Trophoblast cell (in vitro differentiated cells and primary cell): ENCODE measurements around the gene OBSCN.
"Not testable (repeated sequence)": the region's sequence is repeated elsewhere in the genome, so short reads cannot be mapped to it uniquely, and the experiment has no call there.

Experiments
- DNase-seq, 2 donors: peaks; one replicate each; pipeline ENCODE4 v3.0.0-alpha.2; 2016
- H2AFZ ChIP-seq: 2 replicates; pipeline ENCODE4 v1.6.1; 2013; ENCODE audit warnings: low read length, moderate library complexity, mild to moderate bottlenecking; ENCODE audit not compliant: insufficient read depth, poor library complexity
- H2AK5ac ChIP-seq: 2 replicates; pipeline ENCODE4 v1.6.1; 2013; ENCODE audit warnings: mild to moderate bottlenecking, low read length
- H2BK120ac ChIP-seq: 2 replicates; pipeline ENCODE4 v1.6.1; 2013; ENCODE audit warnings: low read length, mild to moderate bottlenecking, moderate library complexity; ENCODE audit not compliant: insufficient read depth, poor library complexity
- H2BK12ac ChIP-seq: 2 replicates; pipeline ENCODE4 v1.6.1; 2013; ENCODE audit warnings: mild to moderate bottlenecking, low read length, moderate library complexity
- H2BK5ac ChIP-seq: 2 replicates; pipeline ENCODE4 v1.6.1; 2013; ENCODE audit warnings: low read length, low read depth, moderate library complexity, mild to moderate bottlenecking; ENCODE audit not compliant: poor library complexity
- H3K14ac ChIP-seq: 2 replicates; pipeline ENCODE4 v1.6.1; 2013; ENCODE audit warnings: mild to moderate bottlenecking, low read length
- H3K18ac ChIP-seq: 2 replicates; pipeline ENCODE4 v1.6.1; 2013; ENCODE audit warnings: mild to moderate bottlenecking, low read length
- H3K23ac ChIP-seq: 2 replicates; pipeline ENCODE4 v1.6.1; 2013; ENCODE audit warnings: low read length
- H3K27ac ChIP-seq: 2 replicates; pipeline ENCODE4 v1.5.1; 2013; ENCODE audit warnings: low read depth, mild to moderate bottlenecking, inconsistent platforms, low read length, moderate library complexity
- H3K27me3 ChIP-seq: 2 replicates; pipeline ENCODE4 v1.6.1; 2013; ENCODE audit warnings: inconsistent platforms, mild to moderate bottlenecking, low read length, moderate library complexity; ENCODE audit not compliant: insufficient read depth
- H3K36me3 ChIP-seq, 2 experiments: 1 replicate in 1 of 2; 2 replicates in 1 of 2; pipeline ENCODE4 v1.6.1; 2013; ENCODE audit warnings: low read length in 2 of 2, mild to moderate bottlenecking in 2 of 2, moderate library complexity in 1 of 2; ENCODE audit not compliant: insufficient read depth in 2 of 2, control insufficient read depth in 1 of 2
- H3K4ac ChIP-seq: 2 replicates; pipeline ENCODE4 v1.6.1; 2013; ENCODE audit warnings: low read depth, mild to moderate bottlenecking, low read length, moderate library complexity
- H3K4me1 ChIP-seq, 2 experiments: 1 replicate in 1 of 2; 2 replicates in 1 of 2; pipeline ENCODE4 v1.6.1; 2013; ENCODE audit warnings: low read length in 2 of 2, mild to moderate bottlenecking in 2 of 2, moderate library complexity in 1 of 2; ENCODE audit not compliant: insufficient read depth in 2 of 2, control insufficient read depth in 1 of 2
- H3K4me2 ChIP-seq: 2 replicates; pipeline ENCODE4 v1.6.1; 2013; ENCODE audit warnings: inconsistent platforms, mild to moderate bottlenecking, low read length, moderate library complexity
- H3K4me3 ChIP-seq: 2 replicates; pipeline ENCODE4 v1.5.1; 2013; ENCODE audit warnings: mild to moderate bottlenecking, low read depth, low read length, inconsistent platforms
- H3K79me1 ChIP-seq: one replicate; pipeline ENCODE4 v1.6.1; 2013; ENCODE audit warnings: low read length
- H3K79me2 ChIP-seq: 2 replicates; pipeline ENCODE4 v1.6.1; 2013; ENCODE audit warnings: low read length, mild to moderate bottlenecking; ENCODE audit not compliant: control insufficient read depth, insufficient read depth, poor library complexity
- H3K9ac ChIP-seq: 2 replicates; pipeline ENCODE4 v1.6.1; 2013; ENCODE audit warnings: mild to moderate bottlenecking, low read length
- H3K9me3 ChIP-seq: 2 replicates; pipeline ENCODE4 v1.6.1; 2013; ENCODE audit warnings: low read depth, mild to moderate bottlenecking, control low read depth, inconsistent platforms, low read length; ENCODE audit not compliant: insufficient read depth
- H4K12ac ChIP-seq: 2 replicates; pipeline ENCODE4 v1.6.1; 2013; ENCODE audit warnings: low read depth, mild to moderate bottlenecking, low read length, moderate library complexity
- H4K8ac ChIP-seq: 2 replicates; pipeline ENCODE4 v1.6.1; 2013; ENCODE audit warnings: low read depth, mild to moderate bottlenecking, low read length, moderate library complexity
- H4K91ac ChIP-seq: one replicate; pipeline ENCODE4 v1.6.1; 2013; ENCODE audit warnings: low read depth, mild to moderate bottlenecking, low read length, moderate library complexity
- WGBS: extraction: QIAGEN DNeasy Blood & Tissue Kit; methylation state at CpG from one replicate; pipeline ENCODE4 v1.1.7; 2013; ENCODE audit warnings: missing lambda C conversion rate; ENCODE audit not compliant: insufficient read length, insufficient coverage; ENCODE audit errors: extremely low coverage; 5-methylcytosine and 5-hydroxymethylcytosine counted together

Gene OBSCN

GRCh38 chr1:228225740-228226139 is 17.9 kb downstream of the OBSCN start:
- Histone ChIP-seq H3K9ac (no peak overlapping the region), H4K12ac (no peak overlapping the region), H3K27me3 (no peaks in the 10 kb centered on the region), H2AFZ (no peak overlapping the region), H2BK5ac (no peak overlapping the region), H3K79me1 (no peaks in the 10 kb centered on the region), H3K23ac (no peak overlapping the region), H4K91ac (no peak overlapping the region), H4K8ac (no peak overlapping the region), H2BK120ac (no peak overlapping the region), H3K9me3 (peaks cover 11% of the 10 kb centered on the region), H3K79me2 (no peaks in the 10 kb centered on the region), H3K14ac (no peak overlapping the region), H2AK5ac (no peak overlapping the region), H3K18ac (no peak overlapping the region), H3K4ac (no peak overlapping the region), H3K4me1 (no peaks in the 10 kb centered on the region), H2BK12ac (no peak overlapping the region), H3K36me3 (peaks cover 15 to 22% of the 10 kb centered on the region in 2 experiments), H3K4me2 (no peak overlapping the region), H3K4me3 (no peak overlapping the region), H3K27ac (no peak overlapping the region)
- WGBS = no CpG with 5 or more reads among the region's 2 CpGs
- no peak for DNase-seq

- Histone ChIP-seq H3K4me1 (no peaks in the 10 kb centered on the region), H2AFZ (no peak overlapping the region), H3K27ac (no peak overlapping the region), H3K79me2 (no peaks in the 10 kb centered on the region), H3K36me3 (peaks cover 15 to 22% of the 10 kb centered on the region in 2 experiments), H3K4ac (no peak overlapping the region), H3K14ac (no peak overlapping the region), H3K23ac (no peak overlapping the region), H3K4me2 (no peak overlapping the region), H2AK5ac (no peak overlapping the region), H2BK12ac (no peak overlapping the region), H3K4me3 (no peak overlapping the region), H4K12ac (no peak overlapping the region), H3K18ac (no peak overlapping the region), H2BK120ac (no peak overlapping the region), H3K9ac (no peak overlapping the region), H4K91ac (no peak overlapping the region), H2BK5ac (no peak overlapping the region), H3K27me3 (no peaks in the 10 kb centered on the region), H3K9me3 (peaks cover 11% of the 10 kb centered on the region), H4K8ac (no peak overlapping the region), H3K79me1 (no peaks in the 10 kb centered on the region)
- WGBS = no CpG with 5 or more reads among the region's 7 CpGs
- no peak for DNase-seq
Observed at GRCh38 chr1:228226141-228226874, 18.5 kb downstream of the OBSCN start.

GRCh38 chr1:228226956-228227791 is 19.3 kb downstream of the OBSCN start:
- Histone ChIP-seq H3K79me2 (no peaks in the 10 kb centered on the region), H3K27ac (no peak overlapping the region), H3K4me1 (no peaks in the 10 kb centered on the region), H3K4ac (no peak overlapping the region), H2BK12ac (no peak overlapping the region), H3K14ac (no peak overlapping the region), H2BK5ac (no peak overlapping the region), H3K36me3 (peaks cover 15 to 22% of the 10 kb centered on the region in 2 experiments), H3K23ac (no peak overlapping the region), H3K27me3 (no peaks in the 10 kb centered on the region), H4K91ac (no peak overlapping the region), H3K9me3 (peaks cover 11% of the 10 kb centered on the region), H3K9ac (no peak overlapping the region), H4K12ac (no peak overlapping the region), H2AK5ac (no peak overlapping the region), H2AFZ (no peak overlapping the region), H2BK120ac (no peak overlapping the region), H3K79me1 (no peaks in the 10 kb centered on the region), H4K8ac (no peak overlapping the region), H3K4me3 (no peak overlapping the region), H3K18ac (no peak overlapping the region), H3K4me2 (no peak overlapping the region)
- DNase-seq = peak; percentile 6 to 43
- WGBS = no CpG with 5 or more reads among the region's 10 CpGs

- H3K4me3 ChIP-seq, H3K4ac ChIP-seq, H3K9ac ChIP-seq, H3K4me1 ChIP-seq, H3K18ac ChIP-seq, H2BK12ac ChIP-seq, H2BK120ac ChIP-seq, H3K4me2 ChIP-seq, H4K8ac ChIP-seq, H3K79me1 ChIP-seq, H3K23ac ChIP-seq, H3K27ac ChIP-seq, H2AK5ac ChIP-seq, H2BK5ac ChIP-seq, H3K79me2 ChIP-seq, H3K27me3 ChIP-seq, H4K12ac ChIP-seq, H3K14ac ChIP-seq, H2AFZ ChIP-seq, H4K91ac ChIP-seq: not testable (repeated sequence)
- peaks cover 11% of the 10 kb centered on the region for H3K9me3 ChIP-seq
- no CpG with 5 or more reads among the region's 5 CpGs for WGBS
- peaks cover 18 to 24% of the 10 kb centered on the region in 2 experiments for H3K36me3 ChIP-seq
- peak; percentile 31 to 39 for DNase-seq
Observed at GRCh38 chr1:228228147-228228546, 20.3 kb downstream of the OBSCN start.
